ENCODE measurements around the gene IQGAP3. TPM values are rescaled to one million over a fixed set of nuclear protein-coding genes. Genes with fewer than 3 reads are reported as not detected.

IQGAP3 gene
- total and polyA plus RNA-seq, 7 donors = 0.55 to 11.2 (median 0.76) TPM; not detected in 1

DNA sequence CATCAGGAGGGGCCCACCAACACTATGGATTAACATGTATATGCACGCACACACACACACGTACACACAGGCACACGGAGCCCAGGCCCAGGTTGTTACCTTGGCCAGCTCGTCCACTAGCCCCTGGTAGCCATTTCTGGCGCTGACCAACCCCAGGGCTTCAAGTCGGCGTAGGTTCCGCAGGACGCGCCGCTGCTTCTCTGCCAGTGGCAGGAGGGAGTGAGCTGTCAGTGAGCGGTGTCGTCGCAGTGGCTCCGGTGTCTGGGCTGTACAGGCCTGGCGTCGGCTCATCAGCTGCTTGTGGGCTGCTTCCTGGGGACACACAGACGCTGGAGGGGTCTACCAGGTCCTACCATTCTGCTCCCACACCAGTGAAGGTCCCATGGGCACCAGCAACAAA is 42.4 kb downstream of the IQGAP3 start:
- TF ChIP-seq, protein P1, sequence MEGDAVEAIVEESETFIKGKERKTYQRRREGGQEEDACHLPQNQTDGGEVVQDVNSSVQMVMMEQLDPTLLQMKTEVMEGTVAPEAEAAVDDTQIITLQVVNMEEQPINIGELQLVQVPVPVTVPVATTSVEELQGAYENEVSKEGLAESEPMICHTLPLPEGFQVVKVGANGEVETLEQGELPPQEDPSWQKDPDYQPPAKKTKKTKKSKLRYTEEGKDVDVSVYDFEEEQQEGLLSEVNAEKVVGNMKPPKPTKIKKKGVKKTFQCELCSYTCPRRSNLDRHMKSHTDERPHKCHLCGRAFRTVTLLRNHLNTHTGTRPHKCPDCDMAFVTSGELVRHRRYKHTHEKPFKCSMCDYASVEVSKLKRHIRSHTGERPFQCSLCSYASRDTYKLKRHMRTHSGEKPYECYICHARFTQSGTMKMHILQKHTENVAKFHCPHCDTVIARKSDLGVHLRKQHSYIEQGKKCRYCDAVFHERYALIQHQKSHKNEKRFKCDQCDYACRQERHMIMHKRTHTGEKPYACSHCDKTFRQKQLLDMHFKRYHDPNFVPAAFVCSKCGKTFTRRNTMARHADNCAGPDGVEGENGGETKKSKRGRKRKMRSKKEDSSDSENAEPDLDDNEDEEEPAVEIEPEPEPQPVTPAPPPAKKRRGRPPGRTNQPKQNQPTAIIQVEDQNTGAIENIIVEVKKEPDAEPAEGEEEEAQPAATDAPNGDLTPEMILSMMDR (IDR thresholded peaks at IDR 0.05) = no peak
- TF ChIP-seq POLR2A (IDR thresholded peaks at IDR 0.05) = no peak
- no peak for TF ChIP-seq POLR2AphosphoS5 (IDR thresholded peaks at IDR 0.05)
- no peak for TF ChIP-seq EP300 (IDR thresholded peaks at IDR 0.05)
- Histone ChIP-seq H3K4me1 (peaks cover 0 to 2% (median 0%) of the 10 kb centered on the region in 4 donors), H3K4me3 (no peak overlapping the region), H3K27me3 (no peaks in the 10 kb centered on the region), H3K27ac (no peak overlapping the region), H3K36me3 (no peaks in the 10 kb centered on the region), H3K9me3 (no peaks in the 10 kb centered on the region)
- intact Hi-C loops (cut with DNase I) = loop anchor here (10.0 kb wide), 1 partner anchor 145 kb away; no protein-coding TSS in a partner anchor
- 97% methylated on average over 18 of the region's 18 CpGs for WGBS, 2 donors
- DNase-seq = no peak

DNA sequence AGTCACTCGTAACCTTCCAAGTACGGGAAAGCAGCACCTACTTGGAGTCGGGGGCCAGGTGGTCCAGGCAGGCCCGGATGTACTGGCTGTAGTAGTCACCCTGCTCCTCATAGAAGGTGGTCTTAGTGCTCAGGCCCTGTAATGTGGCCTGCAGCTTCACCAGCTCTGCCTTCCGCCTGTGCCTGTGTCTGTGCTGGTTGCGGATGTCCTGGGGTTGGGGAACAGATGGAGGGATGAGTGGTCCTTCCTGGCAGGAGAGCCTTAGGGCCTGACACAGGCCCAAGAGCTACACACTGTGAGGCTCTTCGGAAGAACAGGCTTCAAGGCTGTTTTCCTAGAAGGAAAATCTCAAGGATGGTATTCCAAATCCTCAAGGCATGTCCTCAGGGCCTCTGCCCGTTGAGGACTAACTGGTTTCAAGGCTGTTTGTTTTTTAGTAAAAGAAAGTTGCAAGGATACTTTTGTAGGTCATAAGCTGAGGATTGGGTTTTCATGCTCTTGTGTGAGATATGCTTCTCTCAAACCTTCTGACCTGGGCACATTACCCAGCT is 43.4 kb downstream of the IQGAP3 start:
- intact Hi-C loops (cut with DNase I) = no loop called here
- TF ChIP-seq, protein P1 (IDR thresholded peaks at IDR 0.05) = no peak
- TF ChIP-seq POLR2AphosphoS5 (IDR thresholded peaks at IDR 0.05) (no peak), EP300 (IDR thresholded peaks at IDR 0.05) (no peak), POLR2A (IDR thresholded peaks at IDR 0.05) (no peak)
- Histone ChIP-seq H3K27me3 (no peaks in the 10 kb centered on the region), H3K4me3 (no peak overlapping the region), H3K27ac (no peak overlapping the region), H3K9me3 (no peaks in the 10 kb centered on the region), H3K4me1 (peaks cover 0 to 5% (median 0%) of the 10 kb centered on the region in 4 donors), H3K36me3 (no peaks in the 10 kb centered on the region)
- no peak for DNase-seq
- WGBS, 2 donors = 92 to 94% methylated on average over 8 of the region's 8 CpGs

DNA sequence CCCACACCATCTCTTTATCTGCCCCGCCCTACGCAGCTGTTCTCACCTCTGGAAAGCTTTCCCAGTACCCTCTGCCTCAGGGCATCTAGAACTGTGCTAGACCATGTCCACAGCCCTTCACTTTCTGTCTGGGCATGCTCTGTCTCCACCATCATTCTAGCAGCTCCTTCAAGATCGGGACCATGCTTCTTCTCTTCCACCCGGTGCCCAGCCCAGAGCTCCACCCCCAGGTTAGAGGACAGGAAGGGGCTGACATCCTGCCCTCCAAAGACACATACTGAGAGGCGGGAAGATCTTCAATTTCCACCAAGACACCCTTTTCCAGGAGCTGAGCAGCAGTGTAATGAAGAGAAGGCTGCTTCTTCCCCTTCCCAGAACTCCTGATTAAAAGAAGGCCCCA is 44.1 kb downstream of the IQGAP3 start:
- Histone ChIP-seq H3K4me3 (no peak overlapping the region), H3K4me1 (peaks cover 0 to 5% (median 0%) of the 10 kb centered on the region in 4 donors), H3K27me3 (no peaks in the 10 kb centered on the region), H3K9me3 (no peaks in the 10 kb centered on the region), H3K27ac (no peak overlapping the region), H3K36me3 (no peaks in the 10 kb centered on the region)
- no peak for DNase-seq
- TF ChIP-seq EP300 (IDR thresholded peaks at IDR 0.05) = no peak
- TF ChIP-seq POLR2A (IDR thresholded peaks at IDR 0.05) = no peak
- TF ChIP-seq POLR2AphosphoS5 (IDR thresholded peaks at IDR 0.05) = no peak
- TF ChIP-seq, protein P1 (IDR thresholded peaks at IDR 0.05) = no peak
- intact Hi-C loops (cut with DNase I) = no loop called here
- 81 to 93% methylated on average over 5 of the region's 5 CpGs for WGBS, 2 donors

DNA sequence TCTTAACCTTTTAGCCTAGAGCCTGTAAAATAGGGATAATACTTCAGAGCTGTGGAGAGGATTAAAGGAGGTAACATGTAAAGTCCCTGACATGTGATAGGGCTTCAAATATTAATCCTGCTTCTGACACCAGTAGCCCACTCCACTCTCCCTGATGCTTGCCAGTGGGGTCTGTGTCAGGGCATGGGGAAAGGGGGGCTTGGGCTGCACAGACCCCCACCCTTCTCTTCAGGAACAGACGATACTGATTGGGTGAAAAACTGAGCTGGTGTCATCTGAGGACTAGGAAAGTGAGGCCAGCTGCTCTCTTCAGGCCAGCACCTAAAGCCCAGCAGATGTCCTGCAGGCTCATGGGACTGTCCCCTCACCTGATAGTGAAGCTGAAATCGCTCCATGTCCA is 44.8 kb downstream of the IQGAP3 start:
- no peak for DNase-seq
- TF ChIP-seq POLR2AphosphoS5 (IDR thresholded peaks at IDR 0.05) (no peak), EP300 (IDR thresholded peaks at IDR 0.05) (no peak), POLR2A (IDR thresholded peaks at IDR 0.05) (no peak)
- TF ChIP-seq, protein P1 (IDR thresholded peaks at IDR 0.05) = no peak
- H3K4me1 ChIP-seq = peaks cover 0 to 5% (median 0%) of the 10 kb centered on the region in 4 donors
- intact Hi-C loops (cut with DNase I) = no loop called here
- WGBS, 2 donors = 90 to 94% methylated on average over 2 of the region's 2 CpGs
- no peak overlapping the region for H3K27ac ChIP-seq
- no peaks in the 10 kb centered on the region for H3K36me3 ChIP-seq
- no peaks in the 10 kb centered on the region for H3K9me3 ChIP-seq
- no peak overlapping the region for H3K4me3 ChIP-seq
- H3K27me3 ChIP-seq = no peaks in the 10 kb centered on the region

All from sigmoid colon (tissue), 7 donors.